NT2/D1 (cell line): ENCODE data around the gene MCTP1.

Source experiments
- SUZ12 ChIP-seq: IDR thresholded peaks from 2 replicates; pipeline ENCODE4 v1.6.1; 2011; ENCODE audit not compliant: insufficient read length, insufficient read depth; ENCODE audit errors: extremely low read depth
- YY1 ChIP-seq: IDR thresholded peaks from 2 replicates; pipeline ENCODE4 v1.6.1; 2011; ENCODE audit not compliant: insufficient read length, insufficient read depth
- ZNF274 ChIP-seq: IDR thresholded peaks from 2 replicates; pipeline ENCODE4 v1.6.1; 2011; ENCODE audit warnings: mild to moderate bottlenecking, low read depth, low read length

DNA sequence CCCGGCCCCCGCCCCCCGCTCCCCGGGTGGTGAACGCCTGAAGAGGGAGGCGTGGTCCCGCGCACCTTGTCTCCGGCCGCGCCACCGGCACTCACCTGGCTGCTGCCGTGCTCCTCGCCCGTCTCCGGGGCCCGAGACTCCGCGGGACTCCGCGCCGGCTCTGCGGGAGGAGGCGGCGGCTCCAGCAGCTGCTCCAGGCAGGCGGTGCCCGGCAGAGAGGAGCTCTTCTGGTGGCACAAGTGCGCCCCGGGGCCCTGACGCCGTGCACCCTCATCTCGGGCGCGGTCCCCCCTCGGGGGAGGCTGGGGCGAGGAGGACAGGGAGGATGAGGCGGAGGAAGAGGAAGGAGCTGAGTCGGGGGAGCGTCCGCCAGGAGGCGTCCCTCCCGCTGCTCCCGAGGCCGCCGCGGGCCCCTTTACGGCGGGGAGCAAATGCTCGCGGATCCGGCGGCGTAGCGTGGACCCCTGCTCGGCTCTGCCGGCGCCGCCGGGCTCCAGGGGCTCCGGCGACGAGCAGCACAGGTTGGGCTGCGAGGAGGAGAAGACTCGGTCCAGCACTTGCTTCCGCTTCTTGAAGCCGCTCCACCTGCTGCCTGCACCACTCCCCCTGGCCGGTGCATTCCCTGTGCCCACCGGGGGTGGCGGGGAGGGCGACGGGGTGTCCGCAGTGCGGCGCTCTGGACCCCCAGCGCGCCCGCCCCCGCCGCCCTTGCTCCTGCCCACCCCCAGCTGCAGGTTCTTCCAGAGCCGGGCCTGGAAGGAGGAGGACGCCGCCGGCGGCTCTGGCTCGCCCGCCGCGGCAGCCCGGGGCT, 928 bp downstream of the MCTP1 start:
- TF ChIP-seq ZNF274 (no peak), SUZ12 (no peak), YY1 (no peak)
